CD4-positive, alpha-beta T cell (primary cell): ENCODE results near the gene PAPPA. TPM values are rescaled to one million over a fixed set of nuclear protein-coding genes. Genes with fewer than 3 reads are reported as not detected.

Source experiments
- ATAC-seq: fragments of 200-7000 bp; cut with Tn5 transposase; one replicate; pipeline ENCODE4 v1.10.0; 2022; ENCODE audit warnings: mild to moderate bottlenecking; ENCODE audit not compliant: poor library complexity
- CTCF ChIA-PET: fragments of 350-600 bp; sonication (Branson Sonifier 250); formaldehyde crosslinking; loops from one replicate; lab custom pipeline; 2021; ENCODE audit warnings: antibody characterized with exemption, inconsistent platforms; lab: Charles Lee
- POLR2A ChIA-PET: fragments of 350-600 bp; sonication (Branson Sonifier 250); formaldehyde crosslinking; loops from one replicate; lab custom pipeline; 2021; ENCODE audit warnings: antibody characterized with exemption, inconsistent platforms; lab: Charles Lee
- DNase-seq, 14 experiments: peaks; one replicate each; pipeline ENCODE4 v3.0.0-alpha.2; 2013 to 2020; ENCODE audit warnings: mixed read lengths in 2 of 14
- H3K27ac ChIP-seq, 2 donors: one replicate each; pipeline versions ENCODE4 v1.5.1 to v1.7.0; 2013; ENCODE audit warnings: low read length in 2 of 2, low read depth in 1 of 2, mild to moderate bottlenecking in 1 of 2
- H3K27me3 ChIP-seq, 2 experiments: 1 replicate in 1 of 2; 2 replicates in 1 of 2; pipeline versions ENCODE4 v1.6.1 to v1.7.0; 2013; ENCODE audit warnings: low read length in 2 of 2, control low read depth in 1 of 2, mild to moderate bottlenecking in 1 of 2, moderate library complexity in 1 of 2; ENCODE audit not compliant: insufficient read depth in 2 of 2, control insufficient read depth in 1 of 2
- H3K36me3 ChIP-seq: one replicate; pipeline ENCODE4 v1.6.1; 2013; ENCODE audit warnings: low read length, control low read depth; ENCODE audit not compliant: insufficient read depth
- H3K4me1 ChIP-seq: one replicate; pipeline ENCODE4 v1.6.1; 2013; ENCODE audit warnings: low read length, control low read depth; ENCODE audit not compliant: insufficient read depth
- H3K4me3 ChIP-seq: one replicate; pipeline ENCODE4 v1.5.1; 2013; ENCODE audit warnings: mild to moderate bottlenecking, low read length, moderate library complexity
- H3K9me3 ChIP-seq, 2 experiments: 1 replicate in 1 of 2; 2 replicates in 1 of 2; pipeline versions ENCODE4 v1.6.1 to v1.7.0; 2013; ENCODE audit warnings: low read length in 2 of 2, mild to moderate bottlenecking in 2 of 2, control low read depth in 1 of 2, moderate library complexity in 1 of 2; ENCODE audit not compliant: control insufficient read depth in 1 of 2, insufficient read depth in 1 of 2
- H3K27ac Mint-ChIP-seq: one replicate; pipeline ENCODE4 v1.8.0; 2020; ENCODE audit warnings: mixed read lengths
- H3K27me3 Mint-ChIP-seq: one replicate; pipeline ENCODE4 v1.8.0; 2021; ENCODE audit warnings: mixed read lengths
- H3K36me3 Mint-ChIP-seq: one replicate; pipeline ENCODE4 v1.8.0; 2021; ENCODE audit warnings: low read depth, mixed read lengths
- H3K4me1 Mint-ChIP-seq: one replicate; pipeline ENCODE4 v1.8.0; 2021; ENCODE audit warnings: low read depth, mixed read lengths
- H3K4me3 Mint-ChIP-seq: one replicate; pipeline ENCODE4 v1.8.0; 2020; ENCODE audit warnings: mild to moderate bottlenecking, mixed read lengths
- H3K9me3 Mint-ChIP-seq: one replicate; pipeline ENCODE4 v1.8.0; 2020; ENCODE audit warnings: mixed read lengths
- CTCF ChIP-seq: fragments of 200-600 bp; IDR thresholded peaks from one replicate; pipeline ENCODE4 v1.8.0; 2022; ENCODE audit warnings: antibody characterized with exemption, mild to moderate bottlenecking
- intact Hi-C, 2 experiments: fragments of 100-400 bp; cut with DNase I in 1 of 2; cut with micrococcal nuclease in 1 of 2; formaldehyde crosslinking; loops; one replicate each; pipeline versions ENCODE4 v1.15.1 to v1.9.0; 2023 to 2025; cut with DNase I, micrococcal nuclease
- total RNA-seq, 174 experiments: library from RNA in 2 of 174; stranded (reverse) in 2 of 174; gene quantifications; one replicate each; pipeline ENCODE4 v1.2.3 and lab custom pipeline; 2021 to 2026

Gene PAPPA
- total RNA-seq, 2 experiments from 2014 or later = 0.03 TPM; not detected in 1

GRCh38 chr9:116172216-116172615, 18.6 kb downstream of the PAPPA start:
- H3K27ac ChIP-seq = no peak overlapping the region
- ChIA-PET CTCF (no interaction called here), POLR2A (no interaction called here)
- no peaks in the 10 kb centered on the region for H3K36me3 ChIP-seq
- ATAC-seq = no peak
- Mint-ChIP-seq H3K4me3 (no peak overlapping the region), H3K9me3 (peaks cover 2% of the 10 kb centered on the region), H3K36me3 (no peaks in the 10 kb centered on the region), H3K27ac (no peak overlapping the region), H3K27me3 (no peaks in the 10 kb centered on the region), H3K4me1 (no peaks in the 10 kb centered on the region)
- DNase-seq = no peak
- H3K9me3 ChIP-seq = no peaks in the 10 kb centered on the region
- H3K4me3 ChIP-seq = no peak overlapping the region
- H3K4me1 ChIP-seq = no peaks in the 10 kb centered on the region
- TF ChIP-seq CTCF = no peak
- intact Hi-C loops = no loop called here
- H3K27me3 ChIP-seq = no peaks in the 10 kb centered on the region

GRCh38 chr9:116174347-116174746, 20.8 kb downstream of the PAPPA start:
- H3K4me3 ChIP-seq = no peak overlapping the region
- Mint-ChIP-seq H3K4me1 (no peaks in the 10 kb centered on the region), H3K36me3 (no peaks in the 10 kb centered on the region), H3K27me3 (no peaks in the 10 kb centered on the region), H3K4me3 (no peak overlapping the region), H3K9me3 (peaks cover 2% of the 10 kb centered on the region), H3K27ac (no peak overlapping the region)
- ATAC-seq (no peak), DNase-seq (no peak)
- no peak overlapping the region for H3K27ac ChIP-seq
- no peaks in the 10 kb centered on the region for H3K9me3 ChIP-seq
- POLR2A ChIA-PET = no interaction called here
- CTCF ChIA-PET = no interaction called here
- H3K36me3 ChIP-seq = no peaks in the 10 kb centered on the region
- H3K4me1 ChIP-seq = no peaks in the 10 kb centered on the region
- TF ChIP-seq CTCF = no peak
- H3K27me3 ChIP-seq = no peaks in the 10 kb centered on the region
- intact Hi-C loops = no loop called here

- Mint-ChIP-seq H3K36me3 (no peaks in the 10 kb centered on the region), H3K4me1 (no peaks in the 10 kb centered on the region), H3K9me3 (peaks cover 2% of the 10 kb centered on the region), H3K27ac (no peak overlapping the region), H3K4me3 (no peak overlapping the region), H3K27me3 (no peaks in the 10 kb centered on the region)
- ChIA-PET POLR2A (no interaction called here), CTCF (no interaction called here)
- no peaks in the 10 kb centered on the region for H3K9me3 ChIP-seq
- H3K4me3 ChIP-seq = no peak overlapping the region
- no peaks in the 10 kb centered on the region for H3K4me1 ChIP-seq
- no peaks in the 10 kb centered on the region for H3K27me3 ChIP-seq
- H3K36me3 ChIP-seq = no peaks in the 10 kb centered on the region
- intact Hi-C loops = no loop called here
- ATAC-seq (no peak), DNase-seq (no peak)
- no peak for TF ChIP-seq CTCF
- H3K27ac ChIP-seq = no peak overlapping the region
Measured at GRCh38 chr9:116175614-116176013, 22.0 kb downstream of the PAPPA start.
